Breast epithelium (tissue), 4 donors: ENCODE data around the gene ARSK. TPM values are rescaled to one million over a fixed set of nuclear protein-coding genes. Genes with fewer than 3 reads are reported as not detected.

Experiments
- DNase-seq, 2 donors: peaks; one replicate each; pipeline ENCODE4 v3.0.0-alpha.2; 2019; ENCODE audit warnings: low spot score in 2 of 2
- H3K27ac ChIP-seq, 2 donors: fragments of 200-600 bp; sonication (generic) in 1 of 2; one replicate each; pipeline ENCODE4 v1.5.1; 2016 to 2019; ENCODE audit warnings: mild to moderate bottlenecking in 1 of 2
- H3K27me3 ChIP-seq, 2 donors: fragments of 200-600 bp; sonication (generic) in 1 of 2; one replicate each; pipeline versions ENCODE4 v1.5.1 to v1.6.0; 2017 to 2019; ENCODE audit warnings: control low read depth in 1 of 2, mild to moderate bottlenecking in 1 of 2
- H3K36me3 ChIP-seq: fragments of 200-600 bp; one replicate; pipeline ENCODE4 v1.5.1; 2019
- H3K4me1 ChIP-seq, 2 donors: fragments of 200-600 bp; sonication (generic); one replicate each; pipeline ENCODE4 v1.5.1; 2016 to 2019; ENCODE audit warnings: control low read depth in 1 of 2
- H3K4me3 ChIP-seq, 3 donors: fragments of 200-600 bp; sonication (generic); 1 replicate in 2 of 3; 2 replicates in 1 of 3; pipeline ENCODE4 v1.5.1; 2016 to 2019; ENCODE audit warnings: mild to moderate bottlenecking in 3 of 3, moderate library complexity in 2 of 3
- H3K9me3 ChIP-seq, 2 donors: fragments of 200-600 bp; sonication (generic) in 1 of 2; one replicate each; pipeline ENCODE4 v1.5.1; 2016 to 2019; ENCODE audit warnings: control low read depth in 1 of 2
- POLR2A ChIP-seq: fragments of 450-650 bp; IDR thresholded peaks from one replicate; pipeline ENCODE4 v1.6.1; 2016; ENCODE audit warnings: antibody characterized with exemption, mild to moderate bottlenecking, moderate library complexity
- POLR2AphosphoS5 ChIP-seq, 3 donors: sonication (generic); formaldehyde crosslinking; IDR thresholded peaks; one replicate each; pipeline ENCODE4 v1.6.1; 2017; ENCODE audit warnings: antibody characterized with exemption in 3 of 3
- intact Hi-C: fragments of 100-400 bp; cut with DNase I; formaldehyde crosslinking; loops from one replicate; pipeline ENCODE4 v1.15.1; 2023; ENCODE audit warnings: low total_unique reads
- total RNA-seq, 3 donors: library from RNA; depleted of rRNA; stranded (reverse); fragments of >200 nt; gene quantifications; one replicate each; pipeline ENCODE4 v1.1.0, GENCODE V29; 2016
- TF ChIP-seq, protein P1 (sequence below), 3 donors: fragments of 450-650 bp; IDR thresholded peaks; one replicate each; pipeline ENCODE4 v1.5.1; 2016 to 2017; ENCODE audit warnings: antibody characterized with exemption in 3 of 3, mild to moderate bottlenecking in 3 of 3, moderate library complexity in 3 of 3

Gene ARSK
- total RNA-seq, 3 donors from 2014 or later: 9.5 to 11.4 (median 10.1) TPM

DNA sequence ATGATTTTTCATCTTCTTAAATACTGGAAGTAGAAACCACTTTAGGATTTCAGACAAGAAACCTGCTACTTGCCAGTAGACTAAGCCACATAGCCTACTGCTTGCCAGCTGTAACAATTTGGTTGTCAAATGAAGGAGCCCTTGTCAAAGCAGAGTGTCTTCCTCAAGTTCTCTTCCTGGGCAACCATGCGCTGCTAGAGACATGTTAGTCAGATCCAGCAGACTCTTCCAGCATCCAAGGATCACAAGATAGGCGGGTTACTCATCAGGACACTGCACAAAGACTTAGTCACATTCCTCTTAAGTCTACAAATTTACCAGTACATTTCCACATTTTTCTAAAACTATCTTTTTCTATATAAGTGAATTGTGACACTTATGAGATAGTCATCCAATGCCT lies 24.5 kb upstream of the ARSK start:
- Histone ChIP-seq H3K4me1 (no peaks in the 10 kb centered on the region), H3K4me3 (no peak overlapping the region), H3K27me3 (no peaks in the 10 kb centered on the region), H3K36me3 (no peaks in the 10 kb centered on the region), H3K9me3 (no peaks in the 10 kb centered on the region), H3K27ac (no peak overlapping the region)
- TF ChIP-seq, protein P1, sequence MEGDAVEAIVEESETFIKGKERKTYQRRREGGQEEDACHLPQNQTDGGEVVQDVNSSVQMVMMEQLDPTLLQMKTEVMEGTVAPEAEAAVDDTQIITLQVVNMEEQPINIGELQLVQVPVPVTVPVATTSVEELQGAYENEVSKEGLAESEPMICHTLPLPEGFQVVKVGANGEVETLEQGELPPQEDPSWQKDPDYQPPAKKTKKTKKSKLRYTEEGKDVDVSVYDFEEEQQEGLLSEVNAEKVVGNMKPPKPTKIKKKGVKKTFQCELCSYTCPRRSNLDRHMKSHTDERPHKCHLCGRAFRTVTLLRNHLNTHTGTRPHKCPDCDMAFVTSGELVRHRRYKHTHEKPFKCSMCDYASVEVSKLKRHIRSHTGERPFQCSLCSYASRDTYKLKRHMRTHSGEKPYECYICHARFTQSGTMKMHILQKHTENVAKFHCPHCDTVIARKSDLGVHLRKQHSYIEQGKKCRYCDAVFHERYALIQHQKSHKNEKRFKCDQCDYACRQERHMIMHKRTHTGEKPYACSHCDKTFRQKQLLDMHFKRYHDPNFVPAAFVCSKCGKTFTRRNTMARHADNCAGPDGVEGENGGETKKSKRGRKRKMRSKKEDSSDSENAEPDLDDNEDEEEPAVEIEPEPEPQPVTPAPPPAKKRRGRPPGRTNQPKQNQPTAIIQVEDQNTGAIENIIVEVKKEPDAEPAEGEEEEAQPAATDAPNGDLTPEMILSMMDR (IDR thresholded peaks at IDR 0.05): no peak
- no peak for TF ChIP-seq POLR2A
- no peak for TF ChIP-seq POLR2AphosphoS5 (IDR thresholded peaks at IDR 0.05)
- intact Hi-C loops: no loop called here
- DNase-seq: no peak

DNA sequence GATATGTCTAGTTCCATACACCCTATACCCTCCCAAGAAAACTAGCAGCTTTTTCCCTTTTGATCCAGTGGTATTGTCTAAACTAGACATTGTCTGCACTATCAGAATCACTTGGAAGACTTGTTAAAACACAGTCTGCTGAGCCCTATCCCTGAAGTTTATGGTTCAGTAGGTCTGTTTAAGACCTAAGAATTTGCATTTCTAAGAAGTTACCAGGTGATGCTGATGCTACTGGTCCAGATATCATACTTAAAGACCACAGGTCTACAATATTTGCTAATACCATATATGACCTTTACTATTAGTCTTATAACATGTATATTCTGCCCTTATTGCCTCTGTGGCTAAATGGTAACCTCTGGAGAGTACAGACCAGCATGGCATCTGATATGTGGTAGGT lies 23.4 kb upstream of the ARSK start:
- no peaks in the 10 kb centered on the region for H3K9me3 ChIP-seq
- H3K4me3 ChIP-seq: no peak overlapping the region
- H3K27me3 ChIP-seq: no peaks in the 10 kb centered on the region
- DNase-seq: no peak
- no peaks in the 10 kb centered on the region for H3K36me3 ChIP-seq
- intact Hi-C loops: no loop called here
- H3K4me1 ChIP-seq: no peaks in the 10 kb centered on the region
- no peak overlapping the region for H3K27ac ChIP-seq
- TF ChIP-seq POLR2AphosphoS5 (IDR thresholded peaks at IDR 0.05) (no peak), POLR2A (no peak)
- TF ChIP-seq, protein P1 (IDR thresholded peaks at IDR 0.05): no peak

DNA sequence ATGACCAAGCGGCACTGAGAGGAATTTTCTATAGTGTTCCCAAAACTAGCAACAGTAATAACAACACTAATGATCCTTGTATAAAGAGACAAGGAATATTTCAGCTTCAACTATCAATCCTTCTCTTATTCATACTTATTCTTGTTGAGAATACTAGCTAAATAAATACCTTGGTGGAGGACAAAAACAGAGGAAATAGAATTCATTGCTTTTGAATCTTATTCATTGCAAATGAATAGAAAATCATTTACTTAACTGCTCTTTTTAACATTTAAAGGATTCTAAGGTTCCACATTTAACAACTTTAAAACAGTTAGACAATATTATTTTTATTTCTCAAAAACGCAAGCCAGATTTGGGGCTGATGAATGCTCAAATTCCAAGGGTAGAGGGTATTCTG lies 22.5 kb upstream of the ARSK start:
- intact Hi-C loops: no loop called here

DNA sequence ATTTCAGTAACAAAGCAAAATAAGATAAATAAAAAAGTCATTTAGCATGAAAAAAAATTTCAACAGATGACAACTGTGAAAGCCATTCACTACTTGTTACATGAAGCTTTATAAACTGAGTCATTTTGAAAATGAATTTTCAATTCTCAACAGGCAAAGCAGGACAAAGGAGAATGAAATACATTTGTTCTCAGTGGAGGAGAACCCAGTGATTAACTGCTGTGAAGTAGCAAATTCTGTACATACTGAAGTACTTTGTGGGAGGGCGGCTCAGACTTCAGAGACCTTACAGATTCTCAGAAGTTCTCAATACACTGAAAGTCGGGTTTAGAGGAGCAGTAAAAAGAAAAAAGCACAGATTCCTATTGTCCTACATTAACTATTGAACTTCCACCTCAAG lies 21.8 kb upstream of the ARSK start:
- H3K4me1 ChIP-seq: no peaks in the 10 kb centered on the region

More for the DNA sequence above, 22.5 kb upstream of the ARSK start:
- Histone ChIP-seq H3K27ac (no peak overlapping the region), H3K4me1 (no peaks in the 10 kb centered on the region), H3K27me3 (no peaks in the 10 kb centered on the region), H3K9me3 (no peaks in the 10 kb centered on the region), H3K36me3 (no peaks in the 10 kb centered on the region), H3K4me3 (no peak overlapping the region)
- DNase-seq: no peak
- TF ChIP-seq POLR2A (no peak), POLR2AphosphoS5 (IDR thresholded peaks at IDR 0.05) (no peak)
- TF ChIP-seq, protein P1 (IDR thresholded peaks at IDR 0.05): no peak

DNA sequence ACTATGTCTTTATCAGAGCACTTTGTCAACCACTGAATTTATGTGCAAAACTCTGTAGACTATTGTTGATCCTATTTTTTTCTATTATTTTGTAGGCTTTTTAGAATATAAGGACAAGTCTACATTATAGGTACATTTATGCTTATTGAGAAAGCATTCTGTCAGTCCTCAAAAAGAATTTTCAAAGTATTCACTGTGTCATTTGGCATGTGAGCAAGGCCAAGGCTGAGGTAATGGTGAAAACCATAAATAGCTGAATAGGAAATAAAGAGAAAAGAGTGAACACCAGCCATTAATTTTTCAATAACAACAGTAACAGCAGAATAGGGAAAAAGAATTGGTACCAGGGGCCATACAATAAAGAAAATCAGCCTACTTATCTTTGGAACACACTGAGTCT lies 21.1 kb upstream of the ARSK start:
- intact Hi-C loops: no loop called here
- Histone ChIP-seq H3K27me3 (no peaks in the 10 kb centered on the region), H3K4me1 (no peaks in the 10 kb centered on the region)

More for the DNA sequence above, 21.8 kb upstream of the ARSK start:
- no peak overlapping the region for H3K27ac ChIP-seq
- intact Hi-C loops: no loop called here
- H3K9me3 ChIP-seq: no peaks in the 10 kb centered on the region
- H3K36me3 ChIP-seq: no peaks in the 10 kb centered on the region
- TF ChIP-seq POLR2A (no peak), POLR2AphosphoS5 (IDR thresholded peaks at IDR 0.05) (no peak)
- TF ChIP-seq, protein P1 (IDR thresholded peaks at IDR 0.05): no peak
- no peaks in the 10 kb centered on the region for H3K27me3 ChIP-seq
- no peak for DNase-seq
- no peak overlapping the region for H3K4me3 ChIP-seq

More for the DNA sequence above, 21.1 kb upstream of the ARSK start:
- DNase-seq: no peak
- Histone ChIP-seq H3K9me3 (no peaks in the 10 kb centered on the region), H3K36me3 (no peaks in the 10 kb centered on the region), H3K4me3 (no peak overlapping the region), H3K27ac (no peak overlapping the region)
- no peak for TF ChIP-seq POLR2A
- TF ChIP-seq POLR2AphosphoS5 (IDR thresholded peaks at IDR 0.05): no peak
- TF ChIP-seq, protein P1 (IDR thresholded peaks at IDR 0.05): no peak
